HEK293 (cell line): Measurements from ENCODE around the gene FAM193A.

Source experiments
- CTCF ChIA-PET: fragments of 350-600 bp; formaldehyde crosslinking; extraction: SDS; loops from one replicate; lab custom pipeline; 2021; ENCODE audit warnings: antibody characterized with exemption; lab: Yijun Ruan, JAX
- POLR2A ChIA-PET: fragments of 300-600 bp; formaldehyde crosslinking; extraction: SDS; loops from one replicate; lab custom pipeline; 2020; ENCODE audit warnings: antibody characterized with exemption, inconsistent platforms; lab: Yijun Ruan, JAX
- H3K27ac ChIP-seq: fragments of 200-500 bp; sonication (Bioruptor generic); 2 replicates; pipeline ENCODE4 v1.5.1; 2014; ENCODE audit warnings: low read depth, low read length, control low read depth, inconsistent platforms; ENCODE audit errors: extremely low read depth
- H3K36me3 ChIP-seq, 2 experiments: fragments of 200-500 bp in 1 of 2; sonication (Bioruptor generic) in 1 of 2; 1 replicate in 1 of 2; 2 replicates in 1 of 2; pipeline ENCODE4 v1.5.1; 2014 to 2017; ENCODE audit warnings: inconsistent platforms in 2 of 2, low read length in 2 of 2; ENCODE audit not compliant: control insufficient read depth in 2 of 2, insufficient read depth in 1 of 2
- H3K4me1 ChIP-seq: fragments of 200-500 bp; sonication (Bioruptor generic); 2 replicates; pipeline ENCODE4 v1.5.1; 2014; ENCODE audit warnings: mild to moderate bottlenecking, low read length, inconsistent platforms; ENCODE audit not compliant: control insufficient read depth, insufficient read depth
- H3K4me3 ChIP-seq: 2 replicates; pipeline ENCODE4 v1.5.1; 2011; ENCODE audit warnings: low read depth, mild to moderate bottlenecking, control low read depth, low read length, moderate library complexity
- H3K9me3 ChIP-seq: fragments of 200-500 bp; sonication (Bioruptor generic); 2 replicates; pipeline ENCODE4 v1.5.1; 2014; ENCODE audit warnings: low read depth, low read length, inconsistent platforms; ENCODE audit not compliant: control insufficient read depth, insufficient read depth
- CTCF ChIP-seq: fragments of 450-650 bp; formaldehyde crosslinking; IDR thresholded peaks from 2 replicates; pipeline ENCODE4 v1.5.1; 2016; ENCODE audit warnings: missing biosample characterization, missing genetic modification characterization
- HOXD13 ChIP-seq: sonication (generic); formaldehyde crosslinking; IDR thresholded peaks from 2 replicates; pipeline ENCODE4 v1.8.0; 2022; ENCODE audit warnings: missing genetic modification reagents, borderline replicate concordance
- MEIS1 ChIP-seq: sonication (generic); formaldehyde crosslinking; IDR thresholded peaks from 2 replicates; pipeline ENCODE4 v1.8.1; 2022; ENCODE audit warnings: missing genetic modification reagents, mild to moderate bottlenecking, borderline replicate concordance
- SCRT1 ChIP-seq: fragments of 450-650 bp; formaldehyde crosslinking; IDR thresholded peaks from 2 replicates; pipeline ENCODE4 v1.5.1; 2016; ENCODE audit warnings: missing biosample characterization, missing genetic modification characterization, borderline replicate concordance
- ZBTB44 ChIP-seq: fragments of 450-650 bp; IDR thresholded peaks from 2 replicates; pipeline ENCODE4 v1.5.1; 2018; ENCODE audit warnings: missing biosample characterization, mild to moderate bottlenecking, missing genetic modification characterization
- ZBTB48 ChIP-seq: fragments of 450-650 bp; formaldehyde crosslinking; IDR thresholded peaks from 2 replicates; pipeline ENCODE4 v1.5.1; 2016; ENCODE audit warnings: missing biosample characterization, missing genetic modification characterization
- ZNF140 ChIP-seq: fragments of 450-650 bp; formaldehyde crosslinking; IDR thresholded peaks from 2 replicates; pipeline ENCODE4 v1.5.1; 2016; ENCODE audit warnings: missing biosample characterization, missing genetic modification characterization
- ZNF174 ChIP-seq: fragments of 450-650 bp; formaldehyde crosslinking; IDR thresholded peaks from 2 replicates; pipeline ENCODE4 v1.5.0; 2017; ENCODE audit warnings: missing biosample characterization, mild to moderate bottlenecking, missing genetic modification characterization
- ZNF18 ChIP-seq: fragments of 450-650 bp; formaldehyde crosslinking; IDR thresholded peaks from 2 replicates; pipeline ENCODE4 v1.5.1; 2016; ENCODE audit warnings: missing biosample characterization, missing genetic modification characterization
- ZNF19 ChIP-seq: fragments of 450-650 bp; formaldehyde crosslinking; IDR thresholded peaks from 2 replicates; pipeline ENCODE4; 2016; ENCODE audit warnings: missing biosample characterization, missing genetic modification characterization, low read depth
- ZNF221 ChIP-seq: fragments of 450-650 bp; formaldehyde crosslinking; IDR thresholded peaks from 2 replicates; pipeline ENCODE4 v1.5.1; 2017; ENCODE audit warnings: missing biosample characterization, missing genetic modification characterization, borderline replicate concordance
- ZNF404 ChIP-seq: fragments of 450-650 bp; formaldehyde crosslinking; IDR thresholded peaks from 2 replicates; pipeline ENCODE4 v1.5.1; 2017; ENCODE audit warnings: missing biosample characterization, missing genetic modification characterization
- ZNF449 ChIP-seq: fragments of 450-650 bp; formaldehyde crosslinking; IDR thresholded peaks from 2 replicates; pipeline ENCODE4 v1.5.1; 2017; ENCODE audit warnings: missing biosample characterization, mild to moderate bottlenecking, missing genetic modification characterization, moderate library complexity
- ZNF488 ChIP-seq: fragments of 450-650 bp; formaldehyde crosslinking; IDR thresholded peaks from 2 replicates; pipeline ENCODE4 v1.5.1; 2016; ENCODE audit warnings: missing biosample characterization, missing genetic modification characterization
- ZNF544 ChIP-seq: fragments of 450-650 bp; formaldehyde crosslinking; IDR thresholded peaks from 2 replicates; pipeline ENCODE4 v1.5.0; 2017; ENCODE audit warnings: missing biosample characterization, missing genetic modification characterization
- ZNF777 ChIP-seq: fragments of 450-650 bp; formaldehyde crosslinking; IDR thresholded peaks from 2 replicates; pipeline ENCODE4 v1.5.1; 2017; ENCODE audit warnings: missing biosample characterization, missing genetic modification characterization, borderline replicate concordance
- ZNF837 ChIP-seq: fragments of 450-650 bp; formaldehyde crosslinking; IDR thresholded peaks from 2 replicates; pipeline ENCODE4 v1.5.1; 2016; ENCODE audit warnings: missing biosample characterization, missing genetic modification characterization
- ZSCAN4 ChIP-seq: fragments of 450-650 bp; formaldehyde crosslinking; IDR thresholded peaks from 2 replicates; pipeline ENCODE4 v1.5.1; 2017; ENCODE audit warnings: missing biosample characterization, missing genetic modification characterization

Gene FAM193A

GRCh38 chr4:2598511-2599303 is 62.3 kb downstream of the FAM193A start:
- Histone ChIP-seq H3K4me1 (peaks cover 18% of the 10 kb centered on the region), H3K27ac (no peak overlapping the region), H3K9me3 (no peaks in the 10 kb centered on the region), H3K36me3 (peaks cover 0 to 28% of the 10 kb centered on the region in 2 experiments; a peak in 2 of 3 replicates), H3K4me3 (no peak overlapping the region)
- TF ChIP-seq CTCF (0 out of 2 replicates have a peak, but pooled peaks have one; percentile 13), ZSCAN4 (tag by site-specific recombination) (no peak)
- CTCF ChIA-PET, result interaction anchor here (0.6 kb wide), 1 partner anchor 355 kb away, joined by 3 read pairs; no protein-coding TSS in a partner anchor
- POLR2A ChIA-PET, result no interaction called here

- H3K9me3 ChIP-seq, result no peaks in the 10 kb centered on the region
- no peak overlapping the region for H3K4me3 ChIP-seq
- H3K36me3 ChIP-seq, result peaks cover 0 to 28% of the 10 kb centered on the region in 2 experiments; a peak in 2 of 3 replicates
- CTCF ChIA-PET, result interaction anchor here (0.7 kb wide), 1 partner anchor 438 kb away, joined by 3 read pairs; no protein-coding TSS in a partner anchor
- H3K27ac ChIP-seq, result no peak overlapping the region
- H3K4me1 ChIP-seq, result peaks cover 18% of the 10 kb centered on the region
- TF ChIP-seq ZNF544 (tag by site-specific recombination) (no peak), ZNF449 (tag by site-specific recombination) (no peak), MEIS1 (CRISPR knock-in tag) (no peak), ZNF19 (tag by site-specific recombination) (no peak), ZNF837 (no peak), ZNF18 (no peak)
- TF ChIP-seq, all 188 proteins: peak for 0
- POLR2A ChIA-PET, result no interaction called here
Observed at GRCh38 chr4:2599304-2599654, 62.8 kb downstream of the FAM193A start.

GRCh38 chr4:2600878-2601277 is 64.4 kb downstream of the FAM193A start:
- Histone ChIP-seq H3K4me1 (peaks cover 15% of the 10 kb centered on the region), H3K36me3 (peaks cover 0 to 28% of the 10 kb centered on the region in 2 experiments; a peak in 2 of 3 replicates), H3K27ac (no peak overlapping the region), H3K4me3 (no peak overlapping the region), H3K9me3 (no peaks in the 10 kb centered on the region)
- CTCF ChIA-PET, result no interaction called here
- TF ChIP-seq ZNF777, result no peak
- TF ChIP-seq ZNF140 (tag by site-specific recombination), result no peak
- no peak for TF ChIP-seq HOXD13 (CRISPR knock-in tag)
- TF ChIP-seq SCRT1 (tag by site-specific recombination), result no peak
- TF ChIP-seq ZNF221, result no peak
- TF ChIP-seq ZBTB48 (tag by site-specific recombination), result no peak
- no peak for TF ChIP-seq ZBTB44 (tag by site-specific recombination)
- no peak for TF ChIP-seq ZNF174
- TF ChIP-seq ZNF449 (tag by site-specific recombination), result no peak
- no peak for TF ChIP-seq ZNF488
- TF ChIP-seq ZNF404 (tag by site-specific recombination), result no peak
- POLR2A ChIA-PET, result no interaction called here
